Superior temporal gyrus (tissue), 1 donor: ENCODE results near the gene ERC1.

Source experiments
- DNase-seq: peaks from one replicate; pipeline ENCODE4 v3.0.0-alpha.2; 2016; ENCODE audit errors: extremely low spot score

ERC1 gene

DNA sequence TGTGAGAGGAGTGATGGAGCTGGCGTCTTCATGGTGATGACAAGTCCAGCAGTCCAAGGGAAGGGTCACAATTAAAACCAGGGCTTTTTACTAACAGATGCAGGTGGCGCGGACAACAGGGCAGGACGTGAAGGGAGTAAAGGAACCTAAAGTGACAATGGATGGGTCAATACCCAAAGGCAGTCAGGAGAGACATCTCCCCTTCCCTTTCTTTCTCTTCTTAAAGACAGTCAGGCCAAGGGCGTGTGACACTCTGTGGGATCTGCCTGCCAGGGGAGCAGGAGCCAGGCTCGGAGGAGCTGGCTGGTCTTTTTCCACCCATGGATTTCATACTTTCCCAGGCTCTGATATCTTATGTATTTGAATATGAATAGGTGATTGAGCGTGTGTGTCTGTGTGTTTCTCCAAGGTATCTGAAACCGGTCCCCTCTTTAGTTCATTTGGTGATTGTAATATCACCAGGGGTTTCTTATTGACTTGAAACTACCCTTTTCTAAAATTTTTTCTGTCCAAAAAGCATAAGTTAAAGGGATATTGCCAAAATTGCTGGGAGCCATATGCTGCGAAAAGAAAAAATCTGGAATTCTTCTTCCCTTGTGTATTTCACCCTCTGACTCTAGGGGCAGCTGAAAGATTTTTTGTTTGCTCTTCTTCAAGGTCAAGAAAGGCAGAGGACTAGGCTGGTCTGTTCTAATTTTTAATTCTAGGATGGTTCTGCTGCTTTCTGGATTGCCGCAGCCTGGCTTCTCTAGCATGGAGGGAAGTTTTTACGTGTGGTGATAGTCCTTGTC, 541.5 kb downstream of the ERC1 start:
- no peak for DNase-seq

DNA sequence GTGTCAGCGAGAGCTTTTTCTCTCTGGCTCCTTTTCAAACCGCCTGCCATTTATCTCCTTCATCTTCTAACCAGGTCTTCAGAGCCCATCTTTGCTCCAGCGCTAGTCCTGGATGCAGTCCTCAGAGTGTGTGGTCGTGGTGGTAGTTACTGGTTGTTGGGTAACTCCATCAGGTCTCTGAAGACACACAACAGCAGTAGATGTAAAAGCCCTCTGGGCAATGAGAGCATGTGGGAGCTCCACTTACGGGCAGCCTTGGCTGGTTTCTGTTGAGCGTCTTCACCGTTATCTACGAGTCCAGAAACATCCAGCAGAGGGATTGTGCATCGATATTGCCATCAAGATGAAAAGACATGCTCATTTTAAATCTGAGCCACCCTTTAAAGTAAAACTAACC, 542.2 kb downstream of the ERC1 start:
- DNase-seq, result no peak

DNA sequence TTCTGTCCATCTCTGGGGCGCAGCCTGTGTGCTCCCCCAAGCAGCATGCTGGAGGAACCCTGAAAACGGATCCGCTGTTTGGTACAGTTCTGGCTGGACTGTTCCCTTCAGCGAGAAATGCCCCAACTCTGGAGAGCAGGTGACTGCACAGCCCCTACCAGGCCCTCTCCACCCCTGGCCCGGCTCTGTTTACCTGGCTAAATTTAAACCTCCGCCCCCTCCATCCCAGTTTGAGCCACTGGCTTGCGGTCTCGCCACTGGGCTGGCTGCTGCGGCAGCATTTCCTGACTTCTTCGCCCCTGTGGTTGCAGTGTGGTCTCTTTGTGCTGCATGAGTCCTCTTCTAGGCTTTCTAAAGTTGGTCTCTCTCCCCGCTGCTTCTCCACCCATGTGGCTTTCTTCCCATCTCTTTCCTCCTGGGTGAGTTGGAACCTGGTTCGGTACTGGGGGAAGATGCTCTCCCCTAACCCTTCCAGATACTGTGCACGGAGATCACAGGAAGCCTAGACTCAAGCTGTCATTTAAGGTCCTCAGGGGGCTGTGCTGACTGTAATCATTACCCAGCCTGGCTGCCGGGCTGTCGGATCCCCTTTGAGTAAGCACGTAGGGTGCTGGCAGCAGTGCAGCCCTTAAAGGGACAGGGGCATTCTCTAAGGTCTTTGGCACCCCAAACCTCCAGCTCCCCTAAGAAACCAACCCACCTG, 542.7 kb downstream of the ERC1 start:
- DNase-seq, result no peak

DNA sequence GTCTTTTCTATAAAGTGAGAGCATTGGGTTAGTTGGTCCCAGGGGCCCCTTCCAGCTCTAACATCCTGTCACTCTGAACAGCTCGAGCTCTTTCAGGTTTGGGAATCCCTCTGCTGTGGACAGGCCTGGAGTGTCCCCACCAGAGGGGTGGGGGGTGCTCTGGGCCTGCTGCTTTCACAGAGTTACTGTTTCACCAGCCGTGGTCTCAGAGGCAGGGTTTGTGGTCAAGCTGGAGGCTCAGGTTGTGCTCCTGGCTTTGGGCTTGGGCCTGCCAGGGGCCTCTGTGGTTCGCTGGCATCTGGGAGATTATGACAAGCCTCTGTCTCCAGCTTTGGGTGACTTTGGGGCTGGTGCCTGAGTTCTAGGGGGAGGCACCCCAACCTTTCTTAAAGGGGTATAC, 543.7 kb downstream of the ERC1 start:
- DNase-seq, result no peak

DNA sequence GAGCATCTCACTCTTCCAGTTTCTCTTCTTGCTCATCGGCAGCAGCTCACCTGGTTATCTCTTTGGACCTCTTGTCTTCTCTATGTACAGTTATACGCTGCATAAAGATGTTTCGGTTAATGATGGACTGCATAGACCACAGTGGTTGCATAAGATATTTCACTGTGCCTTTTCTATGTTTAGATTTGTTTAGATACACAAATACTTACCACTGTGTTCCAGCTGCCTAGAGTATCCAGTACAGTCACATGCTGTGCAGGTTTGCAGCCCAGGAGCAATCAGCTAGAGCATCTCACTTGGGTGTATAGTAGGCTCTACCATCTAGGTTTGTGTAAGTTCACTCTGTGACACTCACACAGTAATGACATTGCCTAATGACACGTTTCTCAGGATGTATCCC, 545.8 kb downstream of the ERC1 start:
- no peak for DNase-seq

DNA sequence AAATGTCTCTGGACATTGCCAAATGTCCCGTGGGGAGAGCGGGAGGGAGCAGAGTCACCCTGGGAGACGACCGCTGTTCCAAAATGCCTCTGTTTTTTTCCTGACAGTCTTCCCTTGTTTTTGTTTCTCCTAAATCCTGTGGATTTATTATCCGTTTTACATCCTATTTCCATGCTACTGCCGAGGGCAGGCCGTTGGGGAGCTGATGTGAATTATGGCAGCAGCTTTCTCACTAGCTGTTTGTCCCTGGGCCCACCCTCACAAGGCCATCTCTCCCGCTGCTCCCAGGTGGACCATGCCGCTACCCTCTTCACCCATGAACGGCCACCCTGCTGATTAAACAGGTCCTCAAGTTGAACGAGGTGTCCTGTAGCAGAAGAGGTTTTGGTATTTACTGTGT, 548.1 kb downstream of the ERC1 start:
- no peak for DNase-seq

DNA sequence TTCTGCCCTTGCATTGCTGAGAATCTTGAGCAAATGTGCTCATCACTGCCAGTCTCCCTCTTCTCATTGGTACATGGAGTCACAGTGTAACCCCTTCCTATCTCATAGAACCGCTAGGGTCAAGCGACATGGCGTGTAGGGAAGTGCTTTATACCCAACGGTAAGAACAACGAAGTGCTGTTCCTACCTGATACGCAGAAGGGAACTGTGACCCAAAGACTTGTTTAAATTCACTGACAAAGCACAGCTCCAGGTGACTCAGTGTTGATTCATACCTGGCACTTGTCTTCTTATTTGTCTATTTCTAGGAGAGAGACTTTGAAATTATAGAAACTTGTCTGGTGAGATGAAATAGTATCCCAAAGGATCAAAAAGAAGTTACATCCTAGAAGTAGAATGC, 549.7 kb downstream of the ERC1 start:
- DNase-seq, result no peak

DNA sequence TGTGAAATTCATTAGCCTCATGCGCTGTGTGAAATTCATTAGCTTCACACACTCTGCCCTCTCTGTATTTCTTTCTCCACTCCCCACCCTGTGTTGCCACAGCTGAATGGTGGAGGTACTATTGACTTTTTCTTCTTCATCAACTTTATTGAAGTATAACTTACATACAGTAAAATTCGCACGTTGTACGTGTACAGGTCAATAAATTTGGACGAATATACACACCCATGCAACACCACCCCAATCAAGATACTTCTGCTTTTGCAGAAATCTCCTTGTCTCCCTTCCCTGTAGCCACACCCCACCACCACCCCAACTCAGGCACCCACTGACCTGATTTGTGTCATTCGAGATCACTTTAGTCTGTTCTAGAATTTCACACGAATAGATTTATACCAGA, 551.6 kb downstream of the ERC1 start:
- no peak for DNase-seq

DNA sequence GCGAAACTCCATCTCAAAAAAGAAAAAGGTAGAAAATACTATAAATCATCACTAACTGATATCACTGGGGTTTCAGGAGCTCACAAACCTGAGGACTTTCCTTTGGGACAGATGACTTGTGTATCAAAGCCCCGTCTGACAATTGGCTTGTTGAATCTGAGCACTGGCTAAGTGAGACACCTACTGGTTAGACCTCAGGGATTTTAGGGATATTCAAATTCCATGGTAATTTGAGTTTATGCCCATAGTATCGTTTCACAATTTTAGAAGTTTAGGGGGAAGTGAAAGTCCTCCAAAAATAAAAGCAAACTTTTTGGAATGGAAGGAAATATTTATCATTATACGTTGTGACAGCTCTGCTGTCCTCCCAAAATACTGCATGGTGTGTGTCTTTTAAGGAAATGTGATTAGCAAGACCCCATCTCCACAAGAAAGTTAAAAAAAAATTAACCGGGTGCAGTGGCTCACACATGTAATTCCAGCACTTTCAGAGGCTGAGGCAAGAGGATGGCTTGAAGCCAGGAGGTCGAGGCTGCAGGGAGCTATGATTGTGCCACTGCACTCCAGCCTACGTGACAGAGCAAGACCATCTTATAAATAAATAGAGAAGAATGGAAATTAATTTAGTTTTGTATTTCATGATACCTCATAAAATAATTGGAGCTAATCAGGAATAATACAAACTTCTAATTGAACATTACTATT, 554.1 kb downstream of the ERC1 start:
- DNase-seq, result no peak
